ENCODE measurements around the gene CATSPERD. TPM values are rescaled to one million over a fixed set of nuclear protein-coding genes. Genes with fewer than 3 reads are reported as not detected.

The CATSPERD gene
- total RNA-seq, 1 experiment from 2014 or later = 0.50 TPM

DNA sequence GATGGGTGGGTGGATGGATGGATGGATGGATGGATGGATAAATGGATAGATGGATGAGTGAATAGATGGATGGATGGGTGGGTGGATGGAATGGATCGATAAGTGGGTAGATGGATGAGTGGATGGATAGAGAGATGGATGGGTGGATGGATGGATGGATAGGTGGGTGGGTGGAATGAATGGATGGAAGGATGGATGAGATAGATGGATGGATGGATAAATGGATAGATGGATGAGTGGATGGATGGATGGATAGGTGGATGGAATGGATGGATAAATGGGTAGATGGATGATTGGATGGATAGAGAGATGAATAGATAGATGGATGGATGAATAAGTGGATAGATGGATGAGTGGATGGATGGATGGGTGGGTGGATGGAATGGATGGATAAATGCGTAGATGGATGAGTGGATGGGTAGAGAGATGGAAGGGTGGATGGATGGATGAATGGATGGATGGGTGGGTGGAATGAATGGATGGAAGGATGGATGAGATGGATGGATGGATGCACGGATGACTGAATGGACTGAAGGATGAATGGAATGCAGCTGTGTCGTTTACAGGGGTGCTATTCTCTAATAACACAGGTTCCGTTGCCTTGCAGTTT lies 42.3 kb downstream of the CATSPERD start (continued):
- TF ChIP-seq ZNF416 (CRISPR knock-in tag; IDR thresholded peaks at IDR 0.05) (no peak), RELA (CRISPR knock-in tag; IDR thresholded peaks at IDR 0.05; ENCODE audit: borderline replicate concordance) (no peak), ATF1 (CRISPR knock-in tag; IDR thresholded peaks at IDR 0.05) (no peak), NR1H2 (CRISPR knock-in tag; IDR thresholded peaks at IDR 0.05) (no peak), FOXK1 (CRISPR knock-in tag; IDR thresholded peaks at IDR 0.05) (no peak), GRHL2 (CRISPR knock-in tag; IDR thresholded peaks at IDR 0.05; ENCODE audit: insufficient replicate concordance, severe bottlenecking) (no peak), TEAD1 (CRISPR knock-in tag; IDR thresholded peaks at IDR 0.05) (no peak)
- TF ChIP-seq, protein P1, sequence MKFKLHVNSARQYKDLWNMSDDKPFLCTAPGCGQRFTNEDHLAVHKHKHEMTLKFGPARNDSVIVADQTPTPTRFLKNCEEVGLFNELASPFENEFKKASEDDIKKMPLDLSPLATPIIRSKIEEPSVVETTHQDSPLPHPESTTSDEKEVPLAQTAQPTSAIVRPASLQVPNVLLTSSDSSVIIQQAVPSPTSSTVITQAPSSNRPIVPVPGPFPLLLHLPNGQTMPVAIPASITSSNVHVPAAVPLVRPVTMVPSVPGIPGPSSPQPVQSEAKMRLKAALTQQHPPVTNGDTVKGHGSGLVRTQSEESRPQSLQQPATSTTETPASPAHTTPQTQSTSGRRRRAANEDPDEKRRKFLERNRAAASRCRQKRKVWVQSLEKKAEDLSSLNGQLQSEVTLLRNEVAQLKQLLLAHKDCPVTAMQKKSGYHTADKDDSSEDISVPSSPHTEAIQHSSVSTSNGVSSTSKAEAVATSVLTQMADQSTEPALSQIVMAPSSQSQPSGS (CRISPR knock-in tag; IDR thresholded peaks at IDR 0.05; ENCODE audit: borderline replicate concordance, low read depth) = no peak
- TF ChIP-seq, protein P2, sequence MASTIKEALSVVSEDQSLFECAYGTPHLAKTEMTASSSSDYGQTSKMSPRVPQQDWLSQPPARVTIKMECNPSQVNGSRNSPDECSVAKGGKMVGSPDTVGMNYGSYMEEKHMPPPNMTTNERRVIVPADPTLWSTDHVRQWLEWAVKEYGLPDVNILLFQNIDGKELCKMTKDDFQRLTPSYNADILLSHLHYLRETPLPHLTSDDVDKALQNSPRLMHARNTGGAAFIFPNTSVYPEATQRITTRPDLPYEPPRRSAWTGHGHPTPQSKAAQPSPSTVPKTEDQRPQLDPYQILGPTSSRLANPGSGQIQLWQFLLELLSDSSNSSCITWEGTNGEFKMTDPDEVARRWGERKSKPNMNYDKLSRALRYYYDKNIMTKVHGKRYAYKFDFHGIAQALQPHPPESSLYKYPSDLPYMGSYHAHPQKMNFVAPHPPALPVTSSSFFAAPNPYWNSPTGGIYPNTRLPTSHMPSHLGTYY (CRISPR knock-in tag; IDR thresholded peaks at IDR 0.05) = no peak
- TF ChIP-seq, protein P3, sequence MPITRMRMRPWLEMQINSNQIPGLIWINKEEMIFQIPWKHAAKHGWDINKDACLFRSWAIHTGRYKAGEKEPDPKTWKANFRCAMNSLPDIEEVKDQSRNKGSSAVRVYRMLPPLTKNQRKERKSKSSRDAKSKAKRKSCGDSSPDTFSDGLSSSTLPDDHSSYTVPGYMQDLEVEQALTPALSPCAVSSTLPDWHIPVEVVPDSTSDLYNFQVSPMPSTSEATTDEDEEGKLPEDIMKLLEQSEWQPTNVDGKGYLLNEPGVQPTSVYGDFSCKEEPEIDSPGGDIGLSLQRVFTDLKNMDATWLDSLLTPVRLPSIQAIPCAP (CRISPR knock-in tag; IDR thresholded peaks at IDR 0.05) = no peak

DNA sequence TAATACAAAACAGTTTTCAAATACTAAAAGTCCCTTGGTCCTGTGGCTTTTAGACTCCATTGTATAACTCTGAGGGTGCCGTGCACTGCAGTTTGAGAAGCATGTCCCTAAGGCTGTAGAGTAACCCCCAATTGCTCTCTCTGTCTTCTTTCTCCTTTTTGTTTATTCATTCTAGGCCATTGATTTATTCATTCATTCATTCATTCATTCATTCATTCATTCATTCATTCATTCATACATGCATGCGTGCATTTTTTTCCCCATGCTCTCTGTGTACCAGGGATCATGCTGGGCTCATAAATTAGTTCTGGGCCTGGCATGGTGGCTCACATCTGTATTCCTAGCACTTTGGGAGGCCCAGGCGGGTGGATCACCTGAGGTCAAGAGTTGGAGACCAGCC lies 44.8 kb downstream of the CATSPERD start:
- TF ChIP-seq FOXK1 (CRISPR knock-in tag; IDR thresholded peaks at IDR 0.05) (no peak), FOXP1 (CRISPR knock-in tag; IDR thresholded peaks at IDR 0.05; ENCODE audit: borderline replicate concordance) (no peak), CREB1 (CRISPR knock-in tag; IDR thresholded peaks at IDR 0.05) (no peak), MYBL2 (CRISPR knock-in tag; IDR thresholded peaks at IDR 0.05) (no peak), GTF2I (CRISPR knock-in tag; conservative IDR thresholded peaks at IDR 0.05) (no peak)
- TF ChIP-seq, protein P4, sequence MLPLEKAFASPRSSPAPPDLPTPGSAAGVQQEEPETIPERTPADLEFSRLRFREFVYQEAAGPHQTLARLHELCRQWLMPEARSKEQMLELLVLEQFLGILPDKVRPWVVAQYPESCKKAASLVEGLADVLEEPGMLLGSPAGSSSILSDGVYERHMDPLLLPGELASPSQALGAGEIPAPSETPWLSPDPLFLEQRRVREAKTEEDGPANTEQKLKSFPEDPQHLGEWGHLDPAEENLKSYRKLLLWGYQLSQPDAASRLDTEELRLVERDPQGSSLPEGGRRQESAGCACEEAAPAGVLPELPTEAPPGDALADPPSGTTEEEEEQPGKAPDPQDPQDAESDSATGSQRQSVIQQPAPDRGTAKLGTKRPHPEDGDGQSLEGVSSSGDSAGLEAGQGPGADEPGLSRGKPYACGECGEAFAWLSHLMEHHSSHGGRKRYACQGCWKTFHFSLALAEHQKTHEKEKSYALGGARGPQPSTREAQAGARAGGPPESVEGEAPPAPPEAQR (CRISPR knock-in tag; IDR thresholded peaks at IDR 0.05) = no peak
- TF ChIP-seq, protein P5, sequence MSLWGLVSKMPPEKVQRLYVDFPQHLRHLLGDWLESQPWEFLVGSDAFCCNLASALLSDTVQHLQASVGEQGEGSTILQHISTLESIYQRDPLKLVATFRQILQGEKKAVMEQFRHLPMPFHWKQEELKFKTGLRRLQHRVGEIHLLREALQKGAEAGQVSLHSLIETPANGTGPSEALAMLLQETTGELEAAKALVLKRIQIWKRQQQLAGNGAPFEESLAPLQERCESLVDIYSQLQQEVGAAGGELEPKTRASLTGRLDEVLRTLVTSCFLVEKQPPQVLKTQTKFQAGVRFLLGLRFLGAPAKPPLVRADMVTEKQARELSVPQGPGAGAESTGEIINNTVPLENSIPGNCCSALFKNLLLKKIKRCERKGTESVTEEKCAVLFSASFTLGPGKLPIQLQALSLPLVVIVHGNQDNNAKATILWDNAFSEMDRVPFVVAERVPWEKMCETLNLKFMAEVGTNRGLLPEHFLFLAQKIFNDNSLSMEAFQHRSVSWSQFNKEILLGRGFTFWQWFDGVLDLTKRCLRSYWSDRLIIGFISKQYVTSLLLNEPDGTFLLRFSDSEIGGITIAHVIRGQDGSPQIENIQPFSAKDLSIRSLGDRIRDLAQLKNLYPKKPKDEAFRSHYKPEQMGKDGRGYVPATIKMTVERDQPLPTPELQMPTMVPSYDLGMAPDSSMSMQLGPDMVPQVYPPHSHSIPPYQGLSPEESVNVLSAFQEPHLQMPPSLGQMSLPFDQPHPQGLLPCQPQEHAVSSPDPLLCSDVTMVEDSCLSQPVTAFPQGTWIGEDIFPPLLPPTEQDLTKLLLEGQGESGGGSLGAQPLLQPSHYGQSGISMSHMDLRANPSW (CRISPR knock-in tag; conservative IDR thresholded peaks at IDR 0.05; ENCODE audit: low read depth) = no peak
- TF ChIP-seq, protein P3 (CRISPR knock-in tag; IDR thresholded peaks at IDR 0.05) = no peak
- Mint-ChIP-seq H3K36me3 (no peaks in the 10 kb centered on the region), H3K4me1 (no peaks in the 10 kb centered on the region), H3K4me3 (no peak overlapping the region), H3K9me3 (peaks cover 10% of the 10 kb centered on the region; the same call in 1 of the 2 replicates), H3K27ac (no peak overlapping the region), H3K27me3 (ENCODE audit: low read depth) (peaks cover 5% of the 10 kb centered on the region; the same call in 1 of the 2 replicates)
- ATAC-seq (no peak), DNase-seq (ENCODE audit: low spot score) (no peak)
- CTCF ChIA-PET = interaction anchor here (0.6 to 1.2 kb wide), 2 partner anchors 39 to 196 kb away, joined by 3 to 4 read pairs; no protein-coding TSS in a partner anchor
- POLR2A ChIA-PET = no interaction called here
